Chondrocyte (in vitro differentiated cells): Measurements from ENCODE around the gene CIB1. TPM values are rescaled to one million over a fixed set of nuclear protein-coding genes. Genes with fewer than 3 reads are reported as not detected.
"Not testable (repeated sequence)": the region's sequence is repeated elsewhere in the genome, so short reads cannot be mapped to it uniquely, and the experiment has no call there.

Experiments
- DNase-seq: peaks from one replicate; pipeline ENCODE4 v3.0.0; 2021; ENCODE audit warnings: mixed read lengths, low spot score
- H3K27ac Mint-ChIP-seq: one replicate; pipeline ENCODE4 v1.8.0; 2021; ENCODE audit warnings: mild to moderate bottlenecking, moderate library complexity, mixed read lengths; ENCODE audit not compliant: unreplicated experiment
- H3K27me3 Mint-ChIP-seq: 2 replicates; pipeline ENCODE4 v1.8.0; 2021; ENCODE audit warnings: low read depth, mixed read lengths
- H3K36me3 Mint-ChIP-seq: 2 replicates; pipeline ENCODE4 v1.8.0; 2021; ENCODE audit warnings: low read depth, mixed read lengths
- H3K4me1 Mint-ChIP-seq: 2 replicates; pipeline ENCODE4 v1.8.0; 2021; ENCODE audit warnings: low read depth, mild to moderate bottlenecking, mixed read lengths
- H3K4me3 Mint-ChIP-seq: one replicate; pipeline ENCODE4 v1.8.0; 2021; ENCODE audit warnings: mild to moderate bottlenecking, moderate library complexity, mixed read lengths; ENCODE audit not compliant: unreplicated experiment
- H3K9me3 Mint-ChIP-seq: 2 replicates; pipeline ENCODE4 v1.8.0; 2021; ENCODE audit warnings: low read depth, mixed read lengths
- total RNA-seq: library from RNA; stranded (reverse); gene quantifications from 3 replicates; pipeline ENCODE4 v1.2.1, GENCODE V29; 2021
- TF ChIP-seq, protein P1 (sequence below): fragments of 200-600 bp; sonication (generic); IDR thresholded peaks from 2 replicates; pipeline ENCODE4 v1.5.0; 2021; ENCODE audit warnings: antibody characterized with exemption, mild to moderate bottlenecking, moderate library complexity

Gene CIB1
- total RNA-seq, 1 donor from 2014 or later: 42.4 TPM

DNA sequence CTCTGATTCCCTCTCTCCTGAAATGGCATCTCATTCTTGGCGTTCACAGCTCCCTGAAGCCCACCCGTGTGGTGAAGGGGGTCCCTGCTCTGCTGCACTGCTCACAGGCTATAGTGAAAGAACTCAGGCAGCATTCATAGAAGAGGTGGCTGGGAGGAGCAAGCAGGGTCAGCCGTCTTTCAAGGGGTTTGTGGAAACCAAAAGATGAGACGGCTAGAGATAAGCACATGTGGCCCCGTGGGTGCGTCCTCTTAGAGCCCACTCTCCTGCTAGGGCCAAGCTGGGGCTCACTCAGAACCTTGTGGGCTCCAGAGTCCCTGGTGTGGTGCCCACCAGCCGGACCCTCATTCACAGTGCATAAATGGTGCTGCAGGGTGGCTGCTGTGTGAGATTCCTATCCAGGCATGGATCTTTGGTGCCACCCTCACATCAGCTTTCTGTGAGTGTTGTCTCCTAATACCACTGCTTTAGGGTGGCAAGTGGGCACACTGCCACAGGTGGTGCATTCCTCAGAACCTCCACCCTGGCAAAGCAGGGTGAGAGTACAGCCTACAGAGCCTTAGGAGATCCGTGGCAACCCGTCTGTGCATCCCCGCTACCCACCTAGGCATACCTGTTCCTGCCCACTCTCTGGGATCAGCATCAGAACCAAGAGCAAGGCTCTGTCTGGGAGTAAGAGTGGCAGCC is 43.8 kb downstream of the CIB1 start:
- TF ChIP-seq, protein P1, sequence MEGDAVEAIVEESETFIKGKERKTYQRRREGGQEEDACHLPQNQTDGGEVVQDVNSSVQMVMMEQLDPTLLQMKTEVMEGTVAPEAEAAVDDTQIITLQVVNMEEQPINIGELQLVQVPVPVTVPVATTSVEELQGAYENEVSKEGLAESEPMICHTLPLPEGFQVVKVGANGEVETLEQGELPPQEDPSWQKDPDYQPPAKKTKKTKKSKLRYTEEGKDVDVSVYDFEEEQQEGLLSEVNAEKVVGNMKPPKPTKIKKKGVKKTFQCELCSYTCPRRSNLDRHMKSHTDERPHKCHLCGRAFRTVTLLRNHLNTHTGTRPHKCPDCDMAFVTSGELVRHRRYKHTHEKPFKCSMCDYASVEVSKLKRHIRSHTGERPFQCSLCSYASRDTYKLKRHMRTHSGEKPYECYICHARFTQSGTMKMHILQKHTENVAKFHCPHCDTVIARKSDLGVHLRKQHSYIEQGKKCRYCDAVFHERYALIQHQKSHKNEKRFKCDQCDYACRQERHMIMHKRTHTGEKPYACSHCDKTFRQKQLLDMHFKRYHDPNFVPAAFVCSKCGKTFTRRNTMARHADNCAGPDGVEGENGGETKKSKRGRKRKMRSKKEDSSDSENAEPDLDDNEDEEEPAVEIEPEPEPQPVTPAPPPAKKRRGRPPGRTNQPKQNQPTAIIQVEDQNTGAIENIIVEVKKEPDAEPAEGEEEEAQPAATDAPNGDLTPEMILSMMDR: no peak
- Mint-ChIP-seq H3K9me3 (no peaks in the 10 kb centered on the region), H3K27ac (no peak overlapping the region), H3K36me3 (no peaks in the 10 kb centered on the region), H3K4me3 (no peak overlapping the region), H3K27me3 (no peaks in the 10 kb centered on the region), H3K4me1 (peaks cover 17% of the 10 kb centered on the region)
- DNase-seq: no peak

DNA sequence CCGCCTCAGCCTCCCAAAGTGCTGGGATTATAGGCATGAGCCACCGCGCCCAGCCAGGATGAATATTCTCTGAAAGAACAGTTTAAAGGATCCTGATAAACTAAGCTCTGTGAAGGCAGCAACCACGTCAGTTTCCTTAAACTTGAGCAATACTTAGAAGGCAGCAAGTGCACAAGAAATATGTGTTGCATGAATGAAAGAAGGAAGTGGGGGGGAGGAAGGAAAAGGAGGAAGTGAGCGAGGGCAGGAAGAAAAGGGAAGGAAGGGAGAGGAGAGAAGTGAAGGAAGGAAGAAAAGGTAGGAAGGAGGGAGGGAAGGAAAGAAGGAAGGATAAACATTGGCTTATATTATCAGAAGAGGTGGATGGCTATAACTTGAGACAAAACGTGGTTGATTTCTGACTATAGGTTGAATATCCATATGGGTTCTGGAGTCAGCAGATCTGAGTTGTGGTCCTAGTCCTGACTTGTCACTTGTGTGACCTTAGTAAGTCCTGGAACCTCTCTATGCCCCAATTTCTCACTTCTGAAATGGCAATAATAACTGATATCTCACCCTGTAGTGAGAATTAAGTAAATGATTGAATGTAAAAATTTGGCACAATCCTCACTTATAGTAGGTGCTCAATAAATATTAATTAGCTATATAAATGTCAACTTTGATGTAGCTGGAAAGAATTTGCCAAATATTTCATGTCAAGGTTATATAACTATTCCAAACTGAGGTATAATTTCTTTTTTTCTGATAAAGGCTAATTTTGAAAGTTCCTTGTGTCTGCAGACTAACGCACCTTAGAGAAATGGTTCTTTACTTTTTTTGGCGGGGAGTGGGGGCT is 44.6 kb downstream of the CIB1 start:
- Mint-ChIP-seq H3K4me1 (peaks cover 20% of the 10 kb centered on the region), H3K27ac (no peak overlapping the region), H3K36me3 (no peaks in the 10 kb centered on the region), H3K27me3 (no peaks in the 10 kb centered on the region), H3K9me3 (no peaks in the 10 kb centered on the region), H3K4me3 (no peak overlapping the region)
- DNase-seq: no peak
- TF ChIP-seq, protein P1: no peak

DNA sequence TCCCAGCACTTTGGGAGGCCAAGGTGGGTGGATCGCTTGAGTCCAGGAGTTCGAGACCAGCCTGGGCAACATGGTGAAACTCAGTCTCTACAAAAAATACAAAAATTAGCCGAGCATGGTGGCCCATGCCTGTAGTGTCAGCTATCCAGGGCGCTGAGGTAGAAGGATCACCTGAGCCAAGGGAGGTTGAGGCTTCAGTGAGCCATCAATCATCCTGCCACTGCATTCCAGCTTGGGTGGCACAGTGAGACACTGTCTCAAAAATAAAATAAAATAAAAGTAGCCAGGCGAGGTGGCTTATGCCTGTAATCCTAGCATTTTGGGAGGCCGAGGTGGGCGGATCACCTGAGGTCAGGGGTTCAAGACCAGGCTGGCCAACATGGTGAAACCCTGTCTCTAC is 45.7 kb downstream of the CIB1 start:
- not testable (repeated sequence) for H3K9me3 Mint-ChIP-seq, H3K4me3 Mint-ChIP-seq, H3K36me3 Mint-ChIP-seq, H3K27me3 Mint-ChIP-seq, H3K27ac Mint-ChIP-seq, DNase-seq
- H3K4me1 Mint-ChIP-seq: peaks cover 23% of the 10 kb centered on the region

DNA sequence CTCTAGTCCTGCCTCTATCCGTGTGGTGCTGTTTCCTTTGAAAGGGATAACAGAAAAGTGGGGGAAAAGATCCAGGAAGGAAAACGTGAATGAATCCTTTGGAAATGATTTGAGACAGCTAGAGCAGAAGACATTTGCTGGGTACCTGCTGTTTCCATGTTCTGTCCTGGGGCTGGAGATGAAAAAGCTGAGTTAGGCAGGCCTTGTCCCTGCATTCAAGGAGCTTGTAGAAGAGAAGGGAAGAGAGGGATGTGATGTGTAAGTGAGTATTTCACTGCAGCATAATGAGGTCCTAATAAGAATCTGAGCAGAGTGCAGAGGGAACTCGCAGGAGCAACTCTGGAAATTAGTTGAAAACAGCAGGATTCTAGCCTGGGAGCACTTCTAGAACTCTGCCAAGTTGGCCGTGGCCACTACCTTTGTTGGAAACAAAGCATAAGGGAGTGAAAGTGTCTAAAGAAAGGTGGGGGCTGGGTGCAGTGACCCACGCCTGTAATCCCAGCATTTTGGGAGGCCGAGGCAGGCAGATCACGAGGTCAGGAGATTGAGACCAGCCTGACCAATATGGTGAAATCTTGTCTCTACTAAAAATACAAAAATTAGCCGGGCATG is 46.4 kb downstream of the CIB1 start:
- TF ChIP-seq, protein P1: no peak
- Mint-ChIP-seq H3K9me3 (no peaks in the 10 kb centered on the region), H3K27me3 (no peaks in the 10 kb centered on the region), H3K27ac (peak overlapping the region; percentile 13), H3K4me1 (peaks cover 21% of the 10 kb centered on the region), H3K4me3 (no peak overlapping the region), H3K36me3 (no peaks in the 10 kb centered on the region)
- no peak for DNase-seq

DNA sequence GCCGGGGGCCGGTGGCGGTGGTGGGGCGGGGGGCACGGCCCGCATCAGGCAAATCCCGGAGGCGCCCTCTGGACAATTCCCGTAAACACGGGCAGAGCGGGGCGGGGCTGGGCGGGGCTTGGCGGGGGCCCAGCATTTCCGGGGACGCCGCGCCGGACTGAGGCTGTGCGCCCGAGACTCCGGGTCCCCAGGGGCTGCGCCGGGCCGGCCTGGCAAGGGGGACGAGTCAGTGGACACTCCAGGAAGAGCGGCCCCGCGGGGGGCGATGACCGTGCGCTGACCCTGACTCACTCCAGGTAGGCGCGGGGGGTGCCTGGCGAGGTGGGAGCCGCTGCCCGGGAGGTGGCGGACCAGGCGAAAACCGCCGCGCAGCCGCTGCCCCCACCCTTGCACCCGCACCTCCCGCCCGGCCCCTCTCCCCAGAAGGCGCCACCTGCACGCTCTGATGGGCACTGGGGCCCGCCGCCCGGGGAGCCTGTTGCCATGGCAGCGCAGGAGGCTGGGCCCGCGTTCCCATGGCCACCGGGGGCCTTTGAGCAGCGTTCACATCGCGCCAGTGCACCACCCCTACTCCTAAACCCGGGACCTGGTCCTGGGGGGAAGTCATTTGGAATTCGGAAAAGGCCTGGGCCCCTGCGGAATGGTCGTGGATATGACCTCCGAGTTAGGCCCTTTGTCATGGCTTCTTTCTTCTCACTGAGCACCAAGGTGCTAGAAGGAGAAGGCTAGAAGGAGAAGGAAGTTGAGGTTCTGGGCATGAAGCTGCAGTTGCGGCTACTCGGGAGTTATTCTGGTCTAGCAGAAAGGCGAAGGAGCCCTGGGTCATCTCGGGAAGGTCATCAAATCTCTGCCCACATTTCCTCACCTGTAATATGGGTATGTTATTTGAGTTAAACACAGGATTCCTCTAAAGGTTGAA is 48.7 kb downstream of the CIB1 start:
- no peaks in the 10 kb centered on the region for H3K36me3 Mint-ChIP-seq
- peak overlapping the region; percentile 49 for H3K4me3 Mint-ChIP-seq
- TF ChIP-seq, protein P1: no peak
- no peak overlapping the region for H3K27ac Mint-ChIP-seq
- no peaks in the 10 kb centered on the region for H3K27me3 Mint-ChIP-seq
- DNase-seq: no peak
- peaks cover 11% of the 10 kb centered on the region for H3K4me1 Mint-ChIP-seq
- no peaks in the 10 kb centered on the region for H3K9me3 Mint-ChIP-seq
